K562 (cell line): ENCODE measurements around the gene FCRL3. TPM values are rescaled to one million over a fixed set of nuclear protein-coding genes. Genes with fewer than 3 reads are reported as not detected.

Source experiments
- ATAC-seq: fragments of 200-7000 bp; cut with Tn5 transposase; 3 replicates; pipeline ENCODE4 v1.9.1; 2020; ENCODE audit warnings: moderate library complexity
- BruUV-seq: library from RNA; stranded (reverse); fragments of 400-500 nt; replicated peaks from 2 replicates; lab custom pipeline; 2021; lab: Mats Ljungman, UMichigan
- CTCF ChIA-PET: fragments of 300-600 bp; formaldehyde crosslinking; extraction: SDS; loops from one replicate; lab custom pipeline; 2021; ENCODE audit warnings: low intra/inter-chr PET ratio; lab: Yijun Ruan, JAX
- POLR2A ChIA-PET: fragments of 300-600, 350-650 bp; sonication (Branson Sonifier 250); formaldehyde crosslinking; extraction: SDS; loops from one replicate; lab custom pipeline; 2021; ENCODE audit warnings: antibody characterized with exemption, inconsistent platforms; lab: Yijun Ruan, JAX
- DNase-seq, 4 experiments: peaks; one replicate each; pipeline versions ENCODE4 v3.0.0 to v3.0.0-alpha.2; 2011 to 2018; ENCODE audit warnings: low spot score in 3 of 4, mixed read lengths in 3 of 4; ENCODE audit errors: extremely low read depth in 1 of 4
- FAIRE-seq: peaks from 2 replicates; lab custom pipeline; 2011; peaks lifted over from hg19 to GRCh38; lab: Jason Lieb, UNC
- H2AFZ ChIP-seq: 2 replicates; pipeline ENCODE4 v1.6.0; 2011; ENCODE audit warnings: low read depth, low read length, control low read depth, inconsistent platforms
- H3K27ac ChIP-seq: fragments of 200-600 bp; 3 replicates; pipeline ENCODE4 v1.8.0; 2011; ENCODE audit warnings: low read depth, mild to moderate bottlenecking, control low read depth, inconsistent platforms, low read length, moderate library complexity, mixed read lengths; ENCODE audit errors: extremely low read depth
- H3K27me3 ChIP-seq, 2 experiments: fragments of 300-600 bp in 1 of 2; 2 replicates in 1 of 2; 3 replicates in 1 of 2; pipeline versions ENCODE4 v1.6.0 to v1.8.0; 2011; ENCODE audit warnings: inconsistent platforms in 2 of 2, low read length in 2 of 2, mild to moderate bottlenecking in 1 of 2, mixed read lengths in 1 of 2, moderate library complexity in 1 of 2; ENCODE audit not compliant: control insufficient read depth in 2 of 2, insufficient read depth in 2 of 2
- H3K36me3 ChIP-seq: fragments of 300-600 bp; 3 replicates; pipeline ENCODE4 v1.8.0; 2011; ENCODE audit warnings: mild to moderate bottlenecking, low read length, inconsistent platforms; ENCODE audit not compliant: control insufficient read depth, insufficient read depth
- H3K4me1 ChIP-seq, 2 experiments: fragments of 200-600 bp in 1 of 2; replicated peaks in 1 of 2; 2 replicates in 1 of 2; 3 replicates in 1 of 2; pipeline versions ENCODE4 v1.5.1 to v1.8.0; 2011; ENCODE audit warnings: inconsistent platforms in 2 of 2, low read length in 2 of 2, mild to moderate bottlenecking in 1 of 2, mixed read lengths in 1 of 2, moderate library complexity in 1 of 2; ENCODE audit not compliant: control insufficient read depth in 2 of 2, insufficient read depth in 2 of 2
- H3K4me2 ChIP-seq: 2 replicates; pipeline ENCODE4 v1.6.1; 2011; ENCODE audit warnings: low read length, control low read depth, inconsistent platforms, mixed read lengths; ENCODE audit not compliant: insufficient read depth
- H3K4me3 ChIP-seq: fragments of 200-600 bp; sonication (generic), shearing (Covaris generic); 2 replicates; pipeline ENCODE4 v1.5.1; 2016; ENCODE audit warnings: control low read depth, inconsistent platforms
- H3K79me2 ChIP-seq: fragments of 200-600 bp; 3 replicates; pipeline ENCODE4 v1.8.0; 2011; ENCODE audit warnings: low read length, inconsistent platforms; ENCODE audit not compliant: control insufficient read depth, insufficient read depth
- H3K9ac ChIP-seq, 2 experiments: 2 replicates each; pipeline versions ENCODE4 v1.6.0 to v1.6.1; 2011; ENCODE audit warnings: low read depth in 2 of 2, low read length in 2 of 2, control low read depth in 1 of 2, inconsistent platforms in 1 of 2, mild to moderate bottlenecking in 1 of 2, mixed read lengths in 1 of 2; ENCODE audit not compliant: insufficient read depth in 1 of 2
- H3K9me1 ChIP-seq: one replicate; pipeline ENCODE4 v1.6.0; 2011; ENCODE audit warnings: inconsistent platforms, mild to moderate bottlenecking, low read length, moderate library complexity; ENCODE audit not compliant: control insufficient read depth, insufficient read depth
- H3K9me3 ChIP-seq: replicated peaks from 2 replicates; pipeline ENCODE4 v1.5.1; 2011; ENCODE audit warnings: low read depth, low read length, inconsistent platforms; ENCODE audit not compliant: control insufficient read depth, insufficient read depth
- H4K20me1 ChIP-seq: replicated peaks from 2 replicates; pipeline ENCODE4 v1.6.1; 2011; ENCODE audit warnings: low read length, inconsistent platforms, mixed read lengths; ENCODE audit not compliant: control insufficient read depth, insufficient read depth
- CC2D1A ChIP-seq: fragments of 450-650 bp; IDR thresholded peaks from 2 replicates; pipeline ENCODE4 v1.6.1; 2017; ENCODE audit warnings: mild to moderate bottlenecking
- CHAMP1 ChIP-seq: fragments of 450-650 bp; IDR thresholded peaks from 2 replicates; pipeline ENCODE4 v1.6.1; 2016; ENCODE audit warnings: mild to moderate bottlenecking
- E4F1 ChIP-seq: fragments of 250-450 bp; sonication (Bioruptor Pico); IDR thresholded peaks from 2 replicates; pipeline ENCODE4 v1.5.0; 2021; ENCODE audit warnings: mild to moderate bottlenecking, borderline replicate concordance
- ESRRA ChIP-seq: fragments of 450-650 bp; IDR thresholded peaks from 2 replicates; pipeline ENCODE4 v1.6.1; 2014; ENCODE audit warnings: low read depth, mild to moderate bottlenecking, moderate library complexity, borderline replicate concordance
- MCM2 ChIP-seq: fragments of 450-650 bp; IDR thresholded peaks from 2 replicates; pipeline ENCODE4 v1.6.1; 2017; ENCODE audit warnings: low read depth, mild to moderate bottlenecking
- POLR2AphosphoS5 ChIP-seq: IDR thresholded peaks from 2 replicates; pipeline ENCODE4 v1.6.1; 2011; ENCODE audit warnings: mild to moderate bottlenecking, low read depth, low read length, moderate library complexity; ENCODE audit not compliant: control insufficient read depth, insufficient read depth
- SAP30 ChIP-seq: fragments of 200-600 bp; sonication (generic); IDR thresholded peaks from 2 replicates; pipeline ENCODE4 v1.6.1; 2012; ENCODE audit warnings: borderline replicate concordance, low read depth, mild to moderate bottlenecking, moderate library complexity, low read length, control low read depth, inconsistent platforms; ENCODE audit not compliant: insufficient read depth, poor library complexity, severe bottlenecking
- SIN3A ChIP-seq, 2 experiments: fragments of 150-350 bp in 1 of 2; IDR thresholded peaks; 2 replicates each; pipeline ENCODE4 v1.6.1; 2011 to 2016; ENCODE audit warnings: borderline replicate concordance in 2 of 2, low read depth in 2 of 2, low read length in 2 of 2, mild to moderate bottlenecking in 2 of 2, moderate library complexity in 2 of 2; ENCODE audit not compliant: control insufficient read depth in 1 of 2
- SMARCB1 ChIP-seq: IDR thresholded peaks from 2 replicates; pipeline ENCODE4 v1.6.1; 2011; ENCODE audit warnings: improper control_type of control experiment, low read depth; ENCODE audit not compliant: insufficient read length
- SRSF3 ChIP-seq: fragments of 200-400 bp; formaldehyde crosslinking; IDR thresholded peaks from 2 replicates; pipeline ENCODE4 v1.6.1; 2016; ENCODE audit warnings: mild to moderate bottlenecking, low read length, moderate library complexity; ENCODE audit not compliant: insufficient read depth
- U2AF2 ChIP-seq: fragments of 200-400 bp; formaldehyde crosslinking; optimal IDR thresholded peaks from 2 replicates; pipeline ENCODE3; 2017; ENCODE audit warnings: low read depth, mild to moderate bottlenecking, low read length
- YBX1 ChIP-seq: fragments of 450-650 bp; IDR thresholded peaks from 2 replicates; pipeline ENCODE4 v1.7.1; 2016; ENCODE audit warnings: mild to moderate bottlenecking
- ZNF699 ChIP-seq: fragments of 250-450 bp; sonication (Bioruptor Pico); IDR thresholded peaks from 2 replicates; pipeline ENCODE4 v1.8.0; 2021; ENCODE audit warnings: mild to moderate bottlenecking, moderate library complexity; ENCODE audit not compliant: insufficient replicate concordance
- ZNF75A ChIP-seq: fragments of 450-650 bp; formaldehyde crosslinking; IDR thresholded peaks from 2 replicates; pipeline ENCODE4 v1.4.0; 2020; ENCODE audit warnings: mild to moderate bottlenecking
- WGBS: fragments of 100-300 bp; shearing (Covaris generic); methylation state at CpG from one replicate; pipeline ENCODE4 v1.1.6; 2016; ENCODE audit warnings: low coverage, mixed read lengths; ENCODE audit not compliant: insufficient coverage; ENCODE audit errors: missing lambda C conversion rate; 5-methylcytosine and 5-hydroxymethylcytosine counted together
- in situ Hi-C: fragments of 300-500 bp; cut with MboI; formaldehyde crosslinking; loops from 4 replicates; pipeline ENCODE4 v1.15.0; 2018; ENCODE audit warnings: inconsistent platforms, mixed read lengths
- intact Hi-C: fragments of 100-400 bp; cut with micrococcal nuclease; formaldehyde crosslinking; loops from 2 replicates; pipeline ENCODE4 v1.14.2; 2022
- polyA plus RNA-seq, 8 experiments: library from polyadenylated mRNA; depleted of rRNA in 4 of 8; stranded (reverse) in 5 of 8; unstranded in 3 of 8; fragments of >200 nt; fragmentation: Nextera tagmentation in 2 of 8; fragmentation: Illumina TruSeq in 1 of 8; extraction: Ambion mirVana in 2 of 8; extraction: Trizol in 1 of 8; gene quantifications; 2 replicates each; pipeline versions ENCODE4 v1.2.1 to v1.2.3, GENCODE V29; 2011 to 2014; ENCODE audit warnings: inconsistent platforms in 1 of 8, missing spikeins in 1 of 8
- total RNA-seq, 7 experiments: library from RNA; depleted of rRNA in 6 of 7; stranded (reverse); fragments of >200 nt in 6 of 7; fragmentation: Illumina TruSeq in 2 of 7; extraction: Trizol in 2 of 7; gene quantifications; 2 replicates each; pipeline versions ENCODE4 v1.2.1 to v1.2.3, GENCODE V29; 2011 to 2021; ENCODE audit warnings: low replicate concordance in 1 of 7
- TF ChIP-seq, protein P1 (sequence below): sonication (generic); formaldehyde crosslinking; IDR thresholded peaks from 2 replicates; pipeline ENCODE4 v1.8.1; 2023; ENCODE audit warnings: mild to moderate bottlenecking, missing genetic modification reagents, moderate library complexity

Gene FCRL3
- total and polyA plus RNA-seq, 9 of the 15 experiments (the other 6 are each of a cell fraction or from before 2014, with no cell fraction given) = not detected

- no peaks in the 10 kb centered on the region for H4K20me1 ChIP-seq
- H3K27me3 ChIP-seq = no peaks in the 10 kb centered on the region
- no peak overlapping the region for H3K4me3 ChIP-seq
- H2AFZ ChIP-seq = no peak overlapping the region
- DNase-seq (no peak), FAIRE-seq (no peak), ATAC-seq (no peak)
- H3K4me2 ChIP-seq = no peak overlapping the region
- intact Hi-C loops = no loop called here
- no peak overlapping the region for H3K9ac ChIP-seq
- 2% methylated on average over 3 of the region's 3 CpGs for WGBS
- in situ Hi-C loops = no loop called here
- no peaks in the 10 kb centered on the region for H3K9me1 ChIP-seq
- H3K4me1 ChIP-seq = no peaks in the 10 kb centered on the region
- no peaks in the 10 kb centered on the region for H3K79me2 ChIP-seq
- BruUV-seq = no TSS peak
- no peaks in the 10 kb centered on the region for H3K36me3 ChIP-seq
- CTCF ChIA-PET = no interaction called here
- H3K9me3 ChIP-seq = no peaks in the 10 kb centered on the region
- no peak overlapping the region for H3K27ac ChIP-seq
- POLR2A ChIA-PET = no interaction called here
- TF ChIP-seq CHAMP1 (no peak), YBX1 (no peak), SMARCB1 (no peak), CC2D1A (no peak), E4F1 (no peak), SRSF3 (no peak), SAP30 (no peak), MCM2 (no peak), ESRRA (no peak), SIN3A (IDR thresholded peaks at IDR 0.05; ENCODE audit: borderline replicate concordance in 2 of 2, control insufficient read depth in 1 of 2, low read depth in 2 of 2, low read length in 2 of 2) (no peak), POLR2AphosphoS5 (no peak), ZNF75A (CRISPR knock-in tag) (no peak), U2AF2 (no peak), ZNF699 (no peak)
- TF ChIP-seq, protein P1, sequence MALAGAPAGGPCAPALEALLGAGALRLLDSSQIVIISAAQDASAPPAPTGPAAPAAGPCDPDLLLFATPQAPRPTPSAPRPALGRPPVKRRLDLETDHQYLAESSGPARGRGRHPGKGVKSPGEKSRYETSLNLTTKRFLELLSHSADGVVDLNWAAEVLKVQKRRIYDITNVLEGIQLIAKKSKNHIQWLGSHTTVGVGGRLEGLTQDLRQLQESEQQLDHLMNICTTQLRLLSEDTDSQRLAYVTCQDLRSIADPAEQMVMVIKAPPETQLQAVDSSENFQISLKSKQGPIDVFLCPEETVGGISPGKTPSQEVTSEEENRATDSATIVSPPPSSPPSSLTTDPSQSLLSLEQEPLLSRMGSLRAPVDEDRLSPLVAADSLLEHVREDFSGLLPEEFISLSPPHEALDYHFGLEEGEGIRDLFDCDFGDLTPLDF = no peak
These were observed 42.0 kb downstream of the FCRL3 start for GRCh38 chr1:157658571-157658970.
